Muscle layer of colon (tissue), 2 donors: ENCODE data around the gene ADGB.

Source experiments
- H3K27ac ChIP-seq: one replicate; pipeline ENCODE4 v1.7.0; 2013; ENCODE audit warnings: low read depth, mild to moderate bottlenecking, low read length, moderate library complexity
- H3K27me3 ChIP-seq, 2 donors: one replicate each; pipeline ENCODE4 v1.7.0; 2013; ENCODE audit warnings: low read length in 2 of 2, mild to moderate bottlenecking in 2 of 2; ENCODE audit not compliant: insufficient read depth in 2 of 2, control insufficient read depth in 1 of 2
- H3K36me3 ChIP-seq: one replicate; pipeline ENCODE4 v1.7.0; 2013; ENCODE audit warnings: mild to moderate bottlenecking, low read length; ENCODE audit not compliant: insufficient read depth
- H3K4me1 ChIP-seq: one replicate; pipeline ENCODE4 v1.7.0; 2013; ENCODE audit warnings: mild to moderate bottlenecking, low read length; ENCODE audit not compliant: insufficient read depth
- H3K4me3 ChIP-seq, 2 donors: one replicate each; pipeline ENCODE4 v1.7.0; 2013; ENCODE audit warnings: low read length in 2 of 2, low read depth in 1 of 2, mild to moderate bottlenecking in 1 of 2, moderate library complexity in 1 of 2
- H3K9ac ChIP-seq: one replicate; pipeline ENCODE4 v1.7.0; 2013; ENCODE audit warnings: low read length
- H3K9me3 ChIP-seq: one replicate; pipeline ENCODE4 v1.7.0; 2013; ENCODE audit warnings: mild to moderate bottlenecking, low read length
- donor health status: abdominal sarcoma.
- donor health status: Adenocarcinoma of cecum.

The ADGB gene

DNA sequence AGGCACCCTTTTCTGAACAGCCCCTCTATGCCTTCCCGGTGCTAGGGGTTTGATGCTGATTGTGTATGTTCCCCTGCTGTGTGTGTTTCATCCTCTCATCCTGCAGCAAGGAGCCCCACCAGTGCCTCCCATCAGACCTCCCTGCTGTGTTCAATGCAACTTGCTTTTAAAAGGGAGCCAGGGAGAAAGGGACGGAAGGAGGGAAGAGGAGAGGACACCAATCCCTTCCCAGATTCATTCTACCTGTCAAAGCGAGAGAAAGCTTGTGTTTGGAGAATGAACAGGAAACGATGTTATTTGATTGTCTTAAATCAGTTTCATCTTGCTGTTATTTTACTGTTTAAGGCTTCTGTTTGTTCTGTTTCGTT lies 259.2 kb downstream of the ADGB start:
- H3K9ac ChIP-seq = peak overlapping the region; percentile 58

DNA sequence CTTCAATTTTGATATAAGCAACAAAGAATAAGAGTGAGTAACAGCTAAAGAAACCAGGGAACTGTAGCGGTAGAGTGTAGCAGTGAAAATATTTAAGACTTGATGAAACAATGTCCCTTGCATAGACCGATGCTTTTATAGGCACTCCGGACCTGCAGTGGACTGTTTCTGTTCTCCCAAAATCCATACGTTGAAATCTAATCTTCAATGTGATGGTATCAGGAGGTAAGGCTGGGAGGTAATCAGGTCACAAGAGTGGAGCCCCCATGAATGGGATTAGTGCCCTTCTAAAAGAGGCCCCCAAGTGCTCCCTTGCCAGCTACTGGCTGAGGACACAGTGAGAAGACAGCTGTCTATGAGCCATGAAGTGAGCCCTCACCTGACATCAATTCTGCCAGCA lies 260.4 kb downstream of the ADGB start:
- Histone ChIP-seq H3K9me3 (no peaks in the 10 kb centered on the region), H3K27ac (no peak overlapping the region), H3K36me3 (no peaks in the 10 kb centered on the region), H3K4me3 (no peak overlapping the region), H3K4me1 (peaks cover 5% of the 10 kb centered on the region), H3K27me3 (no peaks in the 10 kb centered on the region), H3K9ac (no peak overlapping the region)

More for the DNA sequence above, 259.2 kb downstream of the ADGB start:
- H3K27me3 ChIP-seq = no peaks in the 10 kb centered on the region
- H3K9me3 ChIP-seq = no peaks in the 10 kb centered on the region
- peak overlapping the region; percentile 38 for H3K27ac ChIP-seq
- H3K4me3 ChIP-seq = peak overlapping the region in 1 of 2 donors; percentile 49
- H3K36me3 ChIP-seq = no peaks in the 10 kb centered on the region
- peaks cover 5% of the 10 kb centered on the region for H3K4me1 ChIP-seq

DNA sequence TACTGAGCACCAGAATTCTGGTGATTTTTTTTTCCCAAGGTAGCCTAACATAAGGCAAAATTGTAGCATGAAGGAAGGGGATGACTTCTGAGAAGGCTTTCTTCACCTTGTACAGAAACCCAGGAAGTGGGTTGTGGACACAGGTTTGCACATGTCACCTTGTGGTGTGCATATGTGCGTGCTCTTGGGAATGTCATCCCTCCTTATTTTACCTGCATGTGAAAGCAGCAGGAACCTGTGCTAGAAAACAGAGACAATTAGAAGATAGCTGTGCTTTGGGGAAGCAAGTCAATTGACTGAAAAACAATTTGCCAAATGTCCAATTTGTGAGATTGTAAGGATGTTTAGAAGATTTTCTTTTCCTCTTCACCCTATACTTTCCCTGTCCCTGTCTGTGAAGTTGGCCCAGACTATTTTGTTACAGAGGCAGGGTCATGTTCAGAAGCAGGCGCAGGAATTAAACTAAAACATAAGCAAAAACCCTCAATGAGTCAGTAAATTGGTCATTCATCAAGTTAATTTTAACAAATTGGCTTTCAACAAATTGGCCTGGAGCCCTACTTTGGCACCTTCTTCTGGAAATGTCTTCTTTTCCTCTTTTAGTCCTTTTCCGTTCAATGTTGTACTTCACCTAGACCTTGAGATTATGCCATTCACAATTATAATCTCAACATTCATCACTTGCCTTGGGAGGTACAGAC lies 261.2 kb downstream of the ADGB start:
- Histone ChIP-seq H3K27me3 (no peaks in the 10 kb centered on the region), H3K36me3 (no peaks in the 10 kb centered on the region), H3K4me1 (peaks cover 5% of the 10 kb centered on the region), H3K27ac (no peak overlapping the region), H3K4me3 (no peak overlapping the region), H3K9me3 (no peaks in the 10 kb centered on the region), H3K9ac (no peak overlapping the region)

DNA sequence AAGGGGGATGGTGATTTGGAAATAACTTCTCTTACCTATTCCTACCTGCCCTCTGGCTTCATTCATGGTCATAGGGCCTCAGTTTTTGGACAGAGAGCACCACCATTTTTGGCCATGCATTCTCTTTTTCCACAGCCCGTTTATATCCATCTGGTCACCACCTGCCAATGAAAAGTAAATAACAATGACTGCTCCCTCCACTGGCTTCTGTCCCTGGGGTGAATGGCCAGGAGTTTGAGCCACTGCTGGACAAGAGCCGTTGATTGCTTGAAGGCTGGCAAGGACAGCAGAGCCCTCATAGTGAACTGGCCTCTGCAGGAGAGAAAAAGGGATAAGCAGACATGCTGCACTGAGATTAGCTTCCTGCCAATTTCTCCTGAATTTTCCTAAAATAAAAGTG lies 261.8 kb downstream of the ADGB start:
- Histone ChIP-seq H3K4me3 (no peak overlapping the region), H3K36me3 (no peaks in the 10 kb centered on the region), H3K9me3 (no peaks in the 10 kb centered on the region), H3K9ac (no peak overlapping the region), H3K4me1 (peaks cover 5% of the 10 kb centered on the region), H3K27me3 (no peaks in the 10 kb centered on the region), H3K27ac (no peak overlapping the region)

DNA sequence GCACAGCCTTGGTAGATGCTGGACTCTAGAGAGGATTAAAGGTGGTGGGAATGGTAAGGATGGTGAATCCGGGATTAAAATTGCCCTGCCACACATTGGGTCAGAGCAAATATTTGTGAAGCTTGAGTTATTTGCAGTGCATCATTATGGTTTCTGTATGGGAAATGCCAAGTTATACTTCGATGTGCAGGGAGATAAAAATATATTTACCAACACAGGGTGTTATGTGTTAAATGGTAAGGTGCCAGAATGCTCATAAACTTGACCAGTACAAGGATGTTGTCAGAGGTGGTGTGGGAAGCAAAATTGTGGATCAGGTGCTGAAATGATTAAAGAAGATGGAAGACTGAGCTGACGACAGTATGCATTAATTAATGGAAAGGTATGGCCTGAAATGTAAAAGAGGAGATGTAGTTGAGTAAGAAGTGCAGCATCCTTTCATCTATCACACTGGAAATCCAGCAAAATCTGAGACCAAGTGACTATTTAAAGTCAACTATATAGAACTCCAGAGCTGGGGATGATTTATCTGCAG lies 262.3 kb downstream of the ADGB start:
- no peak overlapping the region for H3K9ac ChIP-seq
- no peak overlapping the region for H3K4me3 ChIP-seq
- no peak overlapping the region for H3K27ac ChIP-seq
- no peaks in the 10 kb centered on the region for H3K27me3 ChIP-seq
- peaks cover 5% of the 10 kb centered on the region for H3K4me1 ChIP-seq
- no peaks in the 10 kb centered on the region for H3K9me3 ChIP-seq
- H3K36me3 ChIP-seq = no peaks in the 10 kb centered on the region

DNA sequence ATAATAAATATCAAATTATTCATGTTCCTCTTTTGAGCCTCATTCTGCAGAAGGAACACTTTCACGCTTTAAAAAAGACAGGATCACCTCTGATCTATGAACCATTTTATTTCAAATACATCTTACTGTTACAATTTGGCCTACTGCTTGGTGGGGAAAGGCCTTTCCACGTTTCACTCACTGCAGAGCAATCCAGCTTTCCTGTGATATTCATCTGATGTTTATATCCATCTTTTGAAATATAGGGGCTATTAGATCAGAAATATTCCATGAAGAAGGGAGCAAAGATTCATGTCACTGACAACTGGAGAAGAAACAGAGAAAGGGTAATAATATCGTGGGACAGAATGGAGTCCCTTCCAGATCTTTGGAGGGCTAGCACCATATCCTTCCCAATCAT lies 262.9 kb downstream of the ADGB start:
- H3K4me1 ChIP-seq = peaks cover 5% of the 10 kb centered on the region
- no peak overlapping the region for H3K9ac ChIP-seq
- H3K4me3 ChIP-seq = no peak overlapping the region
- H3K27ac ChIP-seq = no peak overlapping the region
- H3K9me3 ChIP-seq = no peaks in the 10 kb centered on the region
- no peaks in the 10 kb centered on the region for H3K36me3 ChIP-seq
- no peaks in the 10 kb centered on the region for H3K27me3 ChIP-seq

DNA sequence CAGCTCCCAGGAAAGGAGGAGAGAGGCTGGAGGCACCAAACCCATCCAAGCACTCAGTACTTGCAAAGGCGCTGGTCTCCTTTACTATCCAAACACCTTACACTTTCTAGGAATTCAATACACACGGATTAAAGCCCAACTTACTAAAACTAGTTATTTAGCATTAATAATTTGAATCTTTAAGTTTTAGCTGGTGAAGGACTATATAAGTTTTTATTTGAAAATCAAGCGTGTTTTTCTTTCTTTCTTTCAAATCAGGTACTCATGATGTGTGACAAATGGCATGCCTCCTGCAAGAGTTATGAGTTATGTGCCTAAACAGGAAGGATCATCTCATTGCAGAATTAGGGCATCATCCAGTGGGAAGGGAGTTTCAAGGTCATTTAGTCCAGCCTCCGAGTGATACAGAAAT lies 263.7 kb downstream of the ADGB start:
- Histone ChIP-seq H3K36me3 (no peaks in the 10 kb centered on the region), H3K4me3 (no peak overlapping the region), H3K4me1 (peaks cover 5% of the 10 kb centered on the region), H3K27ac (no peak overlapping the region), H3K9me3 (no peaks in the 10 kb centered on the region), H3K27me3 (no peaks in the 10 kb centered on the region), H3K9ac (no peak overlapping the region)

DNA sequence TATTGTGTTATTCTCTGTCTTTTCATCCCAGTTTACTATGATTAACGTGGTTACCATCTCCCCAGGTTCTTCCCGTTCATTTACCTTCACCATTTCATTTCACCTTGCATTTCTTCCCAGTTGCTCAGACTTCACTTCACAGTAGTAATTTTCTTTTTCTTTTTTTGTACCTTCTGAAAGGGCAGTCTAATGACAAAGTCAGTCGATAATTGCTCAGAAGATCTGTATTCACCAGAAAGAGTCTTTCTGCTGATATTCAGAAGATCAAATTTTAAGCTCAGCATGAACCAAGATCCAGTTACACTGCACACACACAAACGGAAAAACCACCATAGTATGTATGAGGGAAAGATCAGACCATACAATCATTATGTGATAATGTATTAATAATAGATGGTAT lies 265.5 kb downstream of the ADGB start:
- H3K4me1 ChIP-seq = no peaks in the 10 kb centered on the region
- H3K27me3 ChIP-seq = no peaks in the 10 kb centered on the region
- H3K9me3 ChIP-seq = no peaks in the 10 kb centered on the region
- no peak overlapping the region for H3K27ac ChIP-seq
- no peaks in the 10 kb centered on the region for H3K36me3 ChIP-seq
- H3K4me3 ChIP-seq = no peak overlapping the region
- no peak overlapping the region for H3K9ac ChIP-seq

DNA sequence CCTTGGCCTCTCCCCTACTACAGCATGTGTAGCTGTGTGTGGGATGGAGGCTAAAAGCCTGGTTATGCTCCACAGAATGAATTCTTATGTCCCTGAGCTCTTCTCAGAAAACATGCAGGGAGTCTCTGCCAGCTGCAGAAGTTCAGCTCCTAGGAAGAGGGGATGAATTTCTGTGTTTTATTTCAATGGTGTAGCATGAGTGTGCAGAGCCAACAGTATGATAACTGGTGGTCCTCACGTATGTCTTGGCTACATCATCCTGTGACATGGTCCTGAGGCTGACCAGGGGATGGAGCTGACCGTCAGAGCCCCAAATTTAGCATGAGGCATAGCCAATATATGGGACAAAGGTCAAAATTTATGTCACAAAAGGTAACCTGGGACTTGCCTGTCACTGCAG lies 266.1 kb downstream of the ADGB start:
- no peak overlapping the region for H3K9ac ChIP-seq
- H3K27me3 ChIP-seq = no peaks in the 10 kb centered on the region
- H3K4me3 ChIP-seq = no peak overlapping the region
- no peaks in the 10 kb centered on the region for H3K9me3 ChIP-seq
- H3K27ac ChIP-seq = no peak overlapping the region
- H3K36me3 ChIP-seq = no peaks in the 10 kb centered on the region
- H3K4me1 ChIP-seq = no peaks in the 10 kb centered on the region
